Tibial nerve (tissue), 4 donors: ENCODE measurements around the gene ROBO1. TPM values are rescaled to one million over a fixed set of nuclear protein-coding genes. Genes with fewer than 3 reads are reported as not detected.

Experiments
- DNase-seq, 2 donors: peaks; one replicate each; pipeline ENCODE4 v3.0.0-alpha.2; 2019; ENCODE audit warnings: low spot score in 2 of 2
- H3K27ac ChIP-seq, 4 donors: fragments of 200-600 bp; sonication (generic) in 3 of 4; one replicate each; pipeline ENCODE4 v1.5.1; 2017 to 2019; ENCODE audit warnings: mild to moderate bottlenecking in 1 of 4
- H3K27me3 ChIP-seq, 2 donors: fragments of 200-600 bp; sonication (generic) in 1 of 2; one replicate each; pipeline versions ENCODE4 v1.5.1 to v1.6.0; 2017 to 2019
- H3K36me3 ChIP-seq, 3 donors: fragments of 200-600 bp; sonication (generic); one replicate each; pipeline ENCODE4 v1.5.1; 2018 to 2019
- H3K4me1 ChIP-seq, 4 donors: fragments of 200-600 bp; sonication (generic) in 3 of 4; one replicate each; pipeline ENCODE4 v1.5.1; 2017 to 2019
- H3K4me3 ChIP-seq, 4 donors: fragments of 200-600 bp; sonication (generic) in 3 of 4; one replicate each; pipeline ENCODE4 v1.5.1; 2017 to 2019; ENCODE audit warnings: mild to moderate bottlenecking in 1 of 4, moderate library complexity in 1 of 4
- H3K9me3 ChIP-seq, 4 donors: fragments of 200-600 bp; sonication (generic) in 3 of 4; one replicate each; pipeline ENCODE4 v1.5.1; 2017 to 2019
- CTCF ChIP-seq, 5 experiments: fragments of 200-600 bp in 3 of 5; fragments of 450-650 bp in 2 of 5; sonication (generic) in 3 of 5; IDR thresholded peaks; one replicate each; pipeline ENCODE4 v1.5.1; 2016 to 2019; ENCODE audit warnings: antibody characterized with exemption in 5 of 5, mild to moderate bottlenecking in 3 of 5, moderate library complexity in 2 of 5
- EP300 ChIP-seq, 2 donors: sonication (generic); formaldehyde crosslinking; IDR thresholded peaks; one replicate each; pipeline ENCODE4 v1.6.1; 2017; ENCODE audit warnings: antibody characterized with exemption in 2 of 2, mild to moderate bottlenecking in 1 of 2
- POLR2A ChIP-seq, 2 donors: fragments of 450-650 bp; IDR thresholded peaks; one replicate each; pipeline ENCODE4 v1.6.1; 2017; ENCODE audit warnings: antibody characterized with exemption in 2 of 2, mild to moderate bottlenecking in 2 of 2, moderate library complexity in 2 of 2
- WGBS, 2 donors: methylation state at CpG; one replicate each; pipeline ENCODE4 v1.1.5; 2018; 5-methylcytosine and 5-hydroxymethylcytosine counted together
- total RNA-seq, 4 donors: library from RNA; depleted of rRNA; stranded (reverse); fragments of >200 nt; gene quantifications; one replicate each; pipeline ENCODE4 v1.1.0, GENCODE V29; 2016

ROBO1 gene
- total RNA-seq, 4 donors from 2014 or later = 12.6 to 27.8 (median 23.1) TPM

DNA sequence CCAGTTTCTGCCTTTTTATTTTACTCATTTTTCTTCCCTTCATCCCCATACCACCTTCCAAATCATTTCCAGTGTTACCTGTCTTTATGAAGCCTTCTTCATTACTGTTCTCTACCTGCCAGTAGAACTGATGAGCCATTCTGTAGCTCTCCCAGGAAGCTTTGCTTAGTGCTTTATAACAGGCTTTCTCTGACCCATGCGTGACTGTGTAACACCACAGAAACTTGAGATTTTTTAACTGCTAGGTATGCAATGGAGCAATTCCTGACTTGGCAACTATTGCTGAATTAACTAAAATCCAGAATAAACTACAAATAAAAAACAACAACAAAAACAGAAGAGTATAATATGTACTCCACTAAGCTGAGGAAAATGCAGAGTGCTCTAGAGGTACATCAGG, 289.2 kb downstream of the ROBO1 start:
- Histone ChIP-seq H3K9me3 (no peaks in the 10 kb centered on the region), H3K4me3 (no peak overlapping the region), H3K4me1 (no peaks in the 10 kb centered on the region), H3K27ac (no peak overlapping the region), H3K36me3 (no peaks in the 10 kb centered on the region), H3K27me3 (no peaks in the 10 kb centered on the region)
- 80% methylated on average over 1 of the region's 1 CpG for WGBS, 2 donors
- no peak for DNase-seq
- TF ChIP-seq CTCF (IDR thresholded peaks at IDR 0.05) (no peak), POLR2A (IDR thresholded peaks at IDR 0.05) (no peak), EP300 (IDR thresholded peaks at IDR 0.05) (no peak)

GRCh38 chr3:79477242-79477641, 290.6 kb downstream of the ROBO1 start:
- no peaks in the 10 kb centered on the region for H3K4me1 ChIP-seq
- no peaks in the 10 kb centered on the region for H3K36me3 ChIP-seq
- no peak for DNase-seq
- no peak for TF ChIP-seq CTCF (IDR thresholded peaks at IDR 0.05)
- no peak for TF ChIP-seq POLR2A (IDR thresholded peaks at IDR 0.05)
- no peak for TF ChIP-seq EP300 (IDR thresholded peaks at IDR 0.05)
- H3K27me3 ChIP-seq = no peaks in the 10 kb centered on the region
- H3K9me3 ChIP-seq = no peaks in the 10 kb centered on the region
- no peak overlapping the region for H3K4me3 ChIP-seq
- 13 to 31% methylated on average over 1 of the region's 1 CpG for WGBS, 2 donors
- H3K27ac ChIP-seq = no peak overlapping the region

DNA sequence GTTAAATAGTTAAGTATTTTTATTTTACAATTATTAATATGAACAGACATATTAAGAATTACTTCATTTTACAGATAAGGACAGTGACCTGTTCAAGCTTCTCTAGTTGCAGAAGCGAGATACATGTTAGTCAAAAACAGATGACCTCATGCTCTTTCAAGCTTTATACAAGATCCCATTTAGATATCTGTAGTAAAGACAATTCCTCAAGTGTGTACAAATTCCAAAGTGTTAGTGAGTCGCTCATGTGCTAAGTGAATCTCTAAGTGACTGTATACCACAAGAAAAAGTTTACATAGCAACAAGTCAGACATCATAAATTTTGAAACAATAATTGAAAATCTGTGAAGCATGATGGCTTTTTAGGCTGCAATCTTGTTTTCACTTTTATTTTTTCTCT, 293.8 kb downstream of the ROBO1 start:
- H3K4me3 ChIP-seq = no peak overlapping the region
- no peaks in the 10 kb centered on the region for H3K36me3 ChIP-seq
- WGBS, 2 donors = 60 to 64% methylated on average over 2 of the region's 2 CpGs
- TF ChIP-seq POLR2A (IDR thresholded peaks at IDR 0.05) = no peak
- no peak for TF ChIP-seq EP300 (IDR thresholded peaks at IDR 0.05)
- TF ChIP-seq CTCF (IDR thresholded peaks at IDR 0.05) = no peak
- H3K27ac ChIP-seq = no peak overlapping the region
- no peak for DNase-seq
- H3K4me1 ChIP-seq = no peaks in the 10 kb centered on the region
- no peaks in the 10 kb centered on the region for H3K27me3 ChIP-seq
- H3K9me3 ChIP-seq = no peaks in the 10 kb centered on the region

- no peaks in the 10 kb centered on the region for H3K4me1 ChIP-seq
- no peak overlapping the region for H3K4me3 ChIP-seq
- WGBS, 2 donors = 75 to 83% methylated on average over 3 of the region's 3 CpGs
- H3K27me3 ChIP-seq = no peaks in the 10 kb centered on the region
- H3K36me3 ChIP-seq = no peaks in the 10 kb centered on the region
- no peak overlapping the region for H3K27ac ChIP-seq
- no peak for TF ChIP-seq EP300 (IDR thresholded peaks at IDR 0.05)
- TF ChIP-seq POLR2A (IDR thresholded peaks at IDR 0.05) = no peak
- no peak for TF ChIP-seq CTCF (IDR thresholded peaks at IDR 0.05)
- H3K9me3 ChIP-seq = no peaks in the 10 kb centered on the region
- no peak for DNase-seq
These were observed 300.1 kb downstream of the ROBO1 start for GRCh38 chr3:79467721-79468120.

DNA sequence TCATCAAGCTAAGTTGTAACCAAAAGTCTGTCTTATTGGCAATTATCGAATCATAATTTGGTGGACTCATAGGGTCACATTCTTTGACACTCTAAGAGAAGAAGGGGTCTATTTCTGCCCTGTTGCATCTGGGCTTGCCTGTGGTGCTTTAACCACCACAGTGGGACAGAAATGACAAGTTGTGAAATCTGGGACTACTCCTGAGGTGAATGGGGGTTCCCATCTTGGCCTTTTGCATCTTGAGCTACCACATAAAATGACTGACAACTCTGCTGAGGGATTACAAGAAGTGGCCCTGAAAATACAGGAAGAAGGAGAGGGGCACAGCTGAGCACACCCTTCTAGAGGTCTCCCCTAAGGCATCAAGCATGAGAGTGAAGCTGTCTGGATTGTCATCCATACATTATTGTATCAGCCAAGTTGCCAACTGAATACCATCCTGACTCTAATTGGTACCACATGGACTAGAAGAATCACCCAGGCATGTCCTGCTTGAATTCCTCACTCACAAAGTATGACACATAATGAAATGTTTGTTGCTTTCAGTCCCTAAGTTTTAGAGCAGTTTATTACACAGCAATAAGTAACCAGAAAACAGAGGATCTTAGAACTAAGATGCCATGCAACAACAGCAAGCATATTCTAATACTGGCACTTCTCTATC, 306.5 kb downstream of the ROBO1 start:
- Histone ChIP-seq H3K27me3 (no peaks in the 10 kb centered on the region), H3K4me3 (no peak overlapping the region), H3K9me3 (no peaks in the 10 kb centered on the region), H3K4me1 (no peaks in the 10 kb centered on the region), H3K36me3 (no peaks in the 10 kb centered on the region), H3K27ac (no peak overlapping the region)
- WGBS, 2 donors = 95 to 96% methylated on average over 1 of the region's 1 CpG
- DNase-seq = no peak
- no peak for TF ChIP-seq CTCF (IDR thresholded peaks at IDR 0.05)
- no peak for TF ChIP-seq EP300 (IDR thresholded peaks at IDR 0.05)
- no peak for TF ChIP-seq POLR2A (IDR thresholded peaks at IDR 0.05)
